Heart left ventricle (tissue), 16 donors: ENCODE data around the gene UCMA. TPM values are rescaled to one million over a fixed set of nuclear protein-coding genes. Genes with fewer than 3 reads are reported as not detected.
A peak's percentile ranks its signal among the peaks of the same experiment; 100 is the strongest.

Experiments
- ATAC-seq, 4 donors: fragments of 200-7000 bp; cut with Tn5 transposase; one replicate each; pipeline ENCODE4 v1.9.1; 2020 to 2022; ENCODE audit warnings: moderate library complexity in 4 of 4, mild to moderate bottlenecking in 3 of 4, moderate number of reproducible peaks in 1 of 4
- DNase-seq, 5 donors: peaks; one replicate each; pipeline ENCODE4 v3.0.0-alpha.2; 2020
- H3K27ac ChIP-seq, 12 donors: fragments of 200-600 bp; sonication (generic) in 4 of 12; one replicate each; pipeline versions ENCODE4 v1.5.0 to v1.8.0; 2016 to 2022; ENCODE audit warnings: mild to moderate bottlenecking in 2 of 12
- H3K27me3 ChIP-seq, 9 donors: fragments of 200-600 bp; sonication (generic) in 2 of 9; one replicate each; pipeline versions ENCODE4 v1.5.1 to v1.8.0; 2016 to 2022; ENCODE audit warnings: mild to moderate bottlenecking in 3 of 9
- H3K36me3 ChIP-seq, 9 donors: fragments of 200-600 bp; sonication (generic) in 2 of 9; one replicate each; pipeline versions ENCODE4 v1.5.0 to v1.8.0; 2018 to 2022; ENCODE audit warnings: mild to moderate bottlenecking in 2 of 9
- H3K4me1 ChIP-seq, 12 donors: fragments of 200-600 bp; sonication (generic) in 4 of 12; one replicate each; pipeline versions ENCODE4 v1.5.0 to v1.8.0; 2016 to 2022; ENCODE audit warnings: mild to moderate bottlenecking in 3 of 12
- H3K4me3 ChIP-seq, 12 donors: fragments of 200-600 bp; sonication (generic) in 4 of 12; one replicate each; pipeline versions ENCODE4 v1.5.0 to v1.8.0; 2017 to 2022; ENCODE audit warnings: mild to moderate bottlenecking in 9 of 12, moderate library complexity in 4 of 12
- H3K9me3 ChIP-seq, 12 donors: fragments of 200-600 bp; sonication (generic) in 4 of 12; one replicate each; pipeline versions ENCODE4 v1.5.0 to v1.8.0; 2016 to 2022; ENCODE audit warnings: mild to moderate bottlenecking in 1 of 12
- CTCF ChIP-seq, 12 donors: fragments of 200-600 bp; sonication (generic) in 4 of 12; IDR thresholded peaks; one replicate each; pipeline versions ENCODE4 v1.5.0 to v1.8.0; 2018 to 2022; ENCODE audit warnings: antibody characterized with exemption in 12 of 12, mild to moderate bottlenecking in 5 of 12
- POLR2A ChIP-seq, 2 donors: fragments of 450-650 bp; IDR thresholded peaks; one replicate each; pipeline ENCODE4 v1.6.1; 2017; ENCODE audit warnings: antibody characterized with exemption in 2 of 2, mild to moderate bottlenecking in 2 of 2, moderate library complexity in 2 of 2
- WGBS, 4 donors: extraction: QIAGEN DNeasy Blood & Tissue Kit in 2 of 4; methylation state at CpG; one replicate each; pipeline versions ENCODE4 v1.1.5 to v1.1.7; 2013 to 2018; 5-methylcytosine and 5-hydroxymethylcytosine counted together
- intact Hi-C, 10 donors: fragments of 100-400 bp; cut with DNase I; formaldehyde crosslinking; loops; one replicate each; pipeline versions ENCODE4 v1.11.1 to v1.14.2; 2022
- polyA plus RNA-seq, 2 donors: library from polyadenylated mRNA; stranded (reverse); fragments of 200-250 nt; gene quantifications; one replicate each; pipeline ENCODE4 v1.2.3, GENCODE V29; 2013
- total RNA-seq, 9 donors: library from RNA; depleted of rRNA in 2 of 9; stranded (reverse); fragments of >200 nt in 2 of 9; fragmentation: NEBNext Ultra II Directional in 3 of 9; extraction: Animal tissue kit (Norgen Biotek cat#: 25700) in 3 of 9; gene quantifications; one replicate each; pipeline versions ENCODE4 v1.1.0 to v1.2.4, GENCODE V29; 2016 to 2023
- donor health status: ischemic (EF 13 %, LVEDD 7.1; RV severe dilation, severe dysfunction).
- donor health status: healthy with polysubstance abuse.
- donor health status: DM: no; HTN: yes; CAD: no.
- donor health status: DM: no; HTN: no; CAD: no.
- donor health status: ischemic (EF 25% LVEDD 6.9; RV normal size, moderate dysfunction).
- donor health status: ischemic (EF 25% LVEDD 5.7; RV mildly dilated, moderate dysfunction).
- donor health status: healthy.
- donor health status: DM: yes; HTN: yes; CAD: no.
- donor health status: ischemic (EF 35%, LVEDD 5.7; RV mildly dilated, moderate dysfunction).
- donor health status: nonischemic (EF 11% LVEDD 7.7; RV severe dilation, severe dysfunction).
- donor health status: DM: yes; HTN: yes; CAD: no.
- donor health status: PGD.
- donor health status: ischemic (EF 29% LVEDD 5.4; RV normal size, mild dysfunction).
- donor health status: nonischemic (EF 23%, LVEDD 6.1; RV moderate dilation, normal function).

The UCMA gene
- total and polyA plus RNA-seq, 11 donors: 0.38 TPM; not detected in 10

- H3K4me1 ChIP-seq: no peaks in the 10 kb centered on the region
- H3K27ac ChIP-seq: peak overlapping the region in 1 of 12 donors; percentile 11
- ATAC-seq (no peak), DNase-seq (no peak)
- H3K36me3 ChIP-seq: peaks cover 0 to 4% (median 0%) of the 10 kb centered on the region in 9 donors
- 88 to 98% (median 93%) methylated on average over 2 of the region's 2 CpGs for WGBS, 4 donors
- no peak overlapping the region for H3K4me3 ChIP-seq
- peaks cover 0 to 3% (median 0%) of the 10 kb centered on the region in 12 donors for H3K9me3 ChIP-seq
- no peaks in the 10 kb centered on the region for H3K27me3 ChIP-seq
- intact Hi-C loops: no loop called here
- TF ChIP-seq POLR2A (IDR thresholded peaks at IDR 0.05) (no peak), CTCF (IDR thresholded peaks at IDR 0.05) (no peak)
Observed at GRCh38 chr10:13184276-13184675, 49.9 kb downstream of the UCMA start.

GRCh38 chr10:13183625-13184024, 50.5 kb downstream of the UCMA start:
- Histone ChIP-seq H3K4me1 (no peaks in the 10 kb centered on the region), H3K27me3 (no peaks in the 10 kb centered on the region), H3K27ac (no peak overlapping the region), H3K4me3 (no peak overlapping the region), H3K36me3 (peaks cover 0 to 4% (median 0%) of the 10 kb centered on the region in 9 donors), H3K9me3 (peaks cover 0 to 3% (median 0%) of the 10 kb centered on the region in 12 donors)
- intact Hi-C loops: no loop called here
- DNase-seq: no peak
- no peak for ATAC-seq
- 78 to 98% (median 97%) methylated on average over 5 of the region's 5 CpGs for WGBS, 4 donors
- no peak for TF ChIP-seq POLR2A (IDR thresholded peaks at IDR 0.05)
- TF ChIP-seq CTCF (IDR thresholded peaks at IDR 0.05): no peak

GRCh38 chr10:13182424-13182823, 51.8 kb downstream of the UCMA start:
- 88 to 97% (median 94%) methylated on average over 1 of the region's 1 CpG for WGBS, 4 donors
- no peak overlapping the region for H3K27ac ChIP-seq

GRCh38 chr10:13180788-13181187, 53.4 kb downstream of the UCMA start:
- Histone ChIP-seq H3K4me3 (no peak overlapping the region), H3K4me1 (no peaks in the 10 kb centered on the region), H3K9me3 (no peaks in the 10 kb centered on the region), H3K27me3 (no peaks in the 10 kb centered on the region), H3K27ac (no peak overlapping the region), H3K36me3 (peaks cover 0 to 4% (median 0%) of the 10 kb centered on the region in 9 donors)
- DNase-seq: no peak
- 95 to 100% (median 96%) methylated on average over 4 of the region's 4 CpGs for WGBS, 4 donors
- intact Hi-C loops: no loop called here
- no peak for ATAC-seq
- TF ChIP-seq POLR2A (IDR thresholded peaks at IDR 0.05) (no peak), CTCF (IDR thresholded peaks at IDR 0.05) (no peak)

More at GRCh38 chr10:13182424-13182823, 51.8 kb downstream of the UCMA start:
- ATAC-seq: no peak
- no peaks in the 10 kb centered on the region for H3K27me3 ChIP-seq
- H3K36me3 ChIP-seq: peaks cover 0 to 4% (median 0%) of the 10 kb centered on the region in 9 donors
- H3K9me3 ChIP-seq: peaks cover 0 to 3% (median 0%) of the 10 kb centered on the region in 12 donors
- intact Hi-C loops: no loop called here
- TF ChIP-seq POLR2A (IDR thresholded peaks at IDR 0.05): no peak
- TF ChIP-seq CTCF (IDR thresholded peaks at IDR 0.05): no peak
- no peaks in the 10 kb centered on the region for H3K4me1 ChIP-seq
- no peak for DNase-seq
- H3K4me3 ChIP-seq: no peak overlapping the region
